ENCODE measurements around the gene PLK5. TPM values are rescaled to one million over a fixed set of nuclear protein-coding genes. Genes with fewer than 3 reads are reported as not detected.

PLK5 gene
- total RNA-seq, 1 donor from 2014 or later, result 0.38 TPM

DNA sequence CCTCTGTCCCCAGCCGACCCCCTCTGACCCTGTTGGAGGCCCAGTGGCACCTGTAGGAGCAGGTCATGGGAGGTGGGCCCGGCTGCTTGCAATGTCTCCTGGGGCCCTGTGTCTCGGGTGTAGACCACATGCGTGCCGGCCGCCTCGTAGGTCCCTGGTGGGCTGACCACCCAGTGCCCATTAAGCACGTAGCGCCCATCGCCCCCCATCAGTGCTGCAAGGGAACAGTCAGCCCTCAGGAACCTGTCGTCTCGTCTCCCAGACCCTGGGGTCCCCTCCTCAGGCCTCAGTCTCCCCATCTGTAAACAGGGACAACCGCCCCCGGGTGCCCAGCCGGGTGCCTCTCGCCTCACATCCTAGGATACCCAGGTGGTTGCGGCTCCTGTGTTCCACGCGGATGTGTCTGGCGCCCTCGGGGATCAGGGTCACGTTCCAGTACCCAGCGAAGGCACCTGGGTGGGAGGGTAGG is 16.7 kb upstream of the PLK5 start:
- Mint-ChIP-seq H3K36me3 (no peaks in the 10 kb centered on the region), H3K27me3 (ENCODE audit: low read depth) (peaks cover 56% of the 10 kb centered on the region), H3K4me3 (no peak overlapping the region), H3K27ac (no peak overlapping the region), H3K9me3 (no peaks in the 10 kb centered on the region), H3K4me1 (peaks cover 22% of the 10 kb centered on the region)
- DNase-seq (ENCODE audit: low spot score in 2 of 2, unreplicated experiment in 2 of 2), result no peak
- TF ChIP-seq, protein P1, sequence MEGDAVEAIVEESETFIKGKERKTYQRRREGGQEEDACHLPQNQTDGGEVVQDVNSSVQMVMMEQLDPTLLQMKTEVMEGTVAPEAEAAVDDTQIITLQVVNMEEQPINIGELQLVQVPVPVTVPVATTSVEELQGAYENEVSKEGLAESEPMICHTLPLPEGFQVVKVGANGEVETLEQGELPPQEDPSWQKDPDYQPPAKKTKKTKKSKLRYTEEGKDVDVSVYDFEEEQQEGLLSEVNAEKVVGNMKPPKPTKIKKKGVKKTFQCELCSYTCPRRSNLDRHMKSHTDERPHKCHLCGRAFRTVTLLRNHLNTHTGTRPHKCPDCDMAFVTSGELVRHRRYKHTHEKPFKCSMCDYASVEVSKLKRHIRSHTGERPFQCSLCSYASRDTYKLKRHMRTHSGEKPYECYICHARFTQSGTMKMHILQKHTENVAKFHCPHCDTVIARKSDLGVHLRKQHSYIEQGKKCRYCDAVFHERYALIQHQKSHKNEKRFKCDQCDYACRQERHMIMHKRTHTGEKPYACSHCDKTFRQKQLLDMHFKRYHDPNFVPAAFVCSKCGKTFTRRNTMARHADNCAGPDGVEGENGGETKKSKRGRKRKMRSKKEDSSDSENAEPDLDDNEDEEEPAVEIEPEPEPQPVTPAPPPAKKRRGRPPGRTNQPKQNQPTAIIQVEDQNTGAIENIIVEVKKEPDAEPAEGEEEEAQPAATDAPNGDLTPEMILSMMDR (IDR thresholded peaks at IDR 0.05; ENCODE audit: unreplicated experiment), result no peak

DNA sequence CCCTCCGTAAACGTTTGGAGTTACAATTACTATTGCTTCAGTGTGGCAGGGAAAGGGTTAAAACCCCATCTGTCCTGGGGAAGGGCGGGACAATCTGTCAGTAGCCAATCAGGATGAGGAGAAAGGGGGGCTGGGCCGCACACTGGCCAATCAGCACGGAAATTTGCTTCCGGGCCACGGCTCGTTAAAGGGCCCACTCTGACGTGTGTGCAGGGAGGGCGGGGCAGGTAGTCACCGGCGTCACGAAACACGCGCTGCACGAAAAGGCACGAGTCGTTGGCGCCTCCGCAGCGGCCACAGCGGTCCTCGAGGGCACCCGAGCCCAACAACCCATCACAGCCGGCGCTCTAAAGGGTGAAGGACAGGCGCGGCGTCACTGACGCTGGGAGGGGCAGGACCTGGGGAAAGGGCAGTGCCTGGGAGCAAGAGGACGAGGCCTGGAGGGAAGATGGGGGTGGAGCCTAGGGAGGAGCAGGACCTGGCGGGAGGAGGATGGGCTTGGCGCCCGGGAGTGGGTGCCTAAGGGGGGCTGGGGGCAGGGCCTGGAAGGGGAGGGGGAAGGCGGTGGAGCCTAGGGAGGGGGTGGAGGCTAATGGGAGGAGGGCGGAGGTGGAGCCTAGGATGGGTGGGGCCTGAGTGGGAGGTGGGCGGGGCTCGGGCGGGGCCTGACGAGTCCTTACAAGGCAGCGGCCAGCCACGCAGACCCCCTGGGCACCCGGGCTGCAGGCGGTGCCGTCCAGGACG is 15.9 kb upstream of the PLK5 start:
- TF ChIP-seq, protein P1 (IDR thresholded peaks at IDR 0.05; ENCODE audit: unreplicated experiment), result no peak
- peak; percentile 82 to 94 for DNase-seq (ENCODE audit: low spot score in 2 of 2, unreplicated experiment in 2 of 2)
- Mint-ChIP-seq H3K27me3 (ENCODE audit: low read depth) (peaks cover 58% of the 10 kb centered on the region), H3K4me1 (peaks cover 21% of the 10 kb centered on the region), H3K36me3 (no peaks in the 10 kb centered on the region), H3K27ac (peak overlapping the region; percentile 97), H3K4me3 (peak overlapping the region; percentile 78), H3K9me3 (no peaks in the 10 kb centered on the region)

DNA sequence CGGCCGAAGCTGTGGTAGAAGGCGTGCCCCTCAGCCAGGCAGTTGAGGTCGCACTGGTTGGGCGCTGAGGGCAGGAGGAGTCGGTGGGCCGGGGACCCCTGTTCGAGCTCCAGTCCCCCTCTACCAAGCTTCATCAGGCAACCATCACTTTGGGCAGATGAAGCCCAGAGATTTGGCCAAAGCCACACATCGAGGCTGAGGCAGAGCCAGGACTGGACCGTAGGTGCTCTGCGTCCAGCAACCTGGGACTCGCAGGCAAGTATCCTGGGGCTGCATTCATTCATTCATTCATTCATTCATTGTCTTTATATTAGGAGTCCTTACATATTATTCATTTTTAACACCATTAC is 15.4 kb upstream of the PLK5 start:
- Mint-ChIP-seq H3K27me3 (ENCODE audit: low read depth) (peaks cover 54% of the 10 kb centered on the region), H3K4me1 (peaks cover 18% of the 10 kb centered on the region), H3K36me3 (no peaks in the 10 kb centered on the region), H3K27ac (no peak overlapping the region), H3K4me3 (no peak overlapping the region), H3K9me3 (no peaks in the 10 kb centered on the region)
- TF ChIP-seq, protein P1 (IDR thresholded peaks at IDR 0.05; ENCODE audit: unreplicated experiment), result no peak
- no peak for DNase-seq (ENCODE audit: low spot score in 2 of 2, unreplicated experiment in 2 of 2)

DNA sequence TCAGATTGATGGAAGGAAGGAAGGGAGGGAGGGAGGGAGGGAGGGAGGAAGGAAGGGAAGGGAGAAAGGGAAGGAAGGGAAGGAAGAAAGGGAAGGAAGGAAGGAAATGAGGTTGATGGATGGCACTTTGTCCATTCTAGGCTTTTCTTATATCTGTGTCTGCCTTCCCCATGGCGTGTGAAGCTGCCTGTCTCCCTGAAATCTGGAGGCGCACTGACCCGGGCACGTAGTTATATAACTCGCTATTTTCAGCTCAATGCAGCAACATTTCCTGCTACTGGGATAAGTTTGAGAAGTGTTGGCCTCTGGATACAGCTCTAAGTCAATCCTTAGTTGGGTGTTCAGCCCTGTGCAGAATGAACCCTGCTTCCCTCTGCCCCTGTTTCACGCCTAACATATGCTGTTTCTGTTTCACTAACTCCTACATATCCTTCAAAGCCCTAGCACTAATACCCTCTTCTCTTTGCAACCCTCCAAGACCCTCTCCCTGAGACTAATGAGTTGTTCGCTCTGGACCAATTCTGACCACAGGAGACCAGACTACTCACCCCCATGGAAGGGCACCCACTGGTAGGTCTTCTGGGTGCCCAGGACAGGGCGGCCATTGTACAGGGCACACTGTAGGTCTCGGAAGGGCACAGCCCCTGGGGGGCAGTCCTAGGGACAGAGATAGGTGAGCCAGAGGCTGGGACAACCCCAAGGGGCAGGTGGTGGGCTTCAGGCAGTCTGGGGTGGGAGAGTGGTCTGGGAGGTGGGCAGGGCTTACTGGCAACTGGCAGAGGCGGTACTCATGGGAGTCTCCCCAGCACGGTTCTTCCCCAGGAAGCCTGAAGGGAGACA is 14.1 kb upstream of the PLK5 start:
- no peaks in the 10 kb centered on the region for H3K36me3 Mint-ChIP-seq
- peak overlapping the region; percentile 32 for H3K4me3 Mint-ChIP-seq
- peaks cover 50% of the 10 kb centered on the region for H3K27me3 Mint-ChIP-seq (ENCODE audit: low read depth)
- H3K9me3 Mint-ChIP-seq, result no peaks in the 10 kb centered on the region
- DNase-seq (ENCODE audit: low spot score in 2 of 2, unreplicated experiment in 2 of 2), result no peak
- H3K4me1 Mint-ChIP-seq, result peaks cover 15% of the 10 kb centered on the region
- TF ChIP-seq, protein P1 (IDR thresholded peaks at IDR 0.05; ENCODE audit: unreplicated experiment), result no peak
- H3K27ac Mint-ChIP-seq, result peak overlapping the region; percentile 22

DNA sequence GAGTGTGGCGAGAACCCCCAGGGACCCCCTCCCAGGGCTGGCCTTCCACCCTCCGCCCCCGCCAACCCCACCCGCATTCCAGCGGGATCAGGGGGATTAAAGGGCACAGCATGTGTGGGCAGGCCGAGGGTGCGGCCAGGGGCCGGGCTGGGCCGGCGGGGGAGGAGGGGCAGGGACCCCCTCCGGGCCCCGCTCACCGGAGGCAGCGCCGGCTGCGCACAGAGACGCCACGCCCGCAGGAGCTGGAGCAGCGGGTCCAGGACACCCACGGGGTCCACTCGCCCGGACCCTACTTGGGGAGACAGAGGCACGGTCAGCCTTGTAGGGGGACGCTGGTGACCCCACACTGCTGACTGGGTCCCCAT is 13.5 kb upstream of the PLK5 start:
- no peak for DNase-seq (ENCODE audit: low spot score in 2 of 2, unreplicated experiment in 2 of 2)
- no peaks in the 10 kb centered on the region for H3K9me3 Mint-ChIP-seq

More for the DNA sequence above, 13.5 kb upstream of the PLK5 start:
- TF ChIP-seq, protein P1 (IDR thresholded peaks at IDR 0.05; ENCODE audit: unreplicated experiment), result no peak
- Mint-ChIP-seq H3K36me3 (no peaks in the 10 kb centered on the region), H3K4me1 (peaks cover 15% of the 10 kb centered on the region), H3K27me3 (ENCODE audit: low read depth) (peaks cover 50% of the 10 kb centered on the region), H3K27ac (no peak overlapping the region), H3K4me3 (no peak overlapping the region)
